ENCODE measurements around the gene CPA4. TPM values are rescaled to one million over a fixed set of nuclear protein-coding genes. Genes with fewer than 3 reads are reported as not detected.

CPA4 gene
- under 1 TPM; 0.34 to 0.67 TPM for total RNA-seq

GRCh38 chr7:130292682-130293257 lies at the start of gene CPA4:
Gene CPA4, plus strand, starts transcription at chr7:130293161. Its CDS starts 20 bp downstream, at chr7:130293181.

GRCh38 chr7:130266258-130266960 lies 26.6 kb upstream of the CPA4 start, which contains the start of gene CPA2:
Gene CPA2, plus strand, starts transcription at chr7:130266863. Its CDS starts 19 bp downstream, at chr7:130266882.

GRCh38 chr7:130344271-130344866 lies 51.4 kb downstream of the CPA4 start, which contains the start of gene CPA5:
Gene CPA5, plus strand, starts transcription at chr7:130344816. Its CDS starts 1,670 bp downstream, at chr7:130346486.

Other genes starting within 250 kb of the CPA4 start
- 10 to 100 TPM; 23.3 to 24.8 TPM for gene ZC3HC1, start 241.8 kb upstream of the CPA4 start, total RNA-seq
- 10 to 100 TPM; 23.1 to 33.6 TPM for gene KLHDC10, start 222.6 kb upstream of the CPA4 start, total RNA-seq
- 10 to 100 TPM; 22.7 to 30.3 TPM for gene TMEM209, start 87.8 kb upstream of the CPA4 start, total RNA-seq
- not detected for gene SSMEM1, start 85.3 kb upstream of the CPA4 start, total RNA-seq
- gene CPA2, start 26.3 kb upstream of the CPA4 start, total RNA-seq = not detected
- gene CPA5, start 51.7 kb downstream of the CPA4 start, total RNA-seq = not detected
- gene CPA1, start 87.3 kb downstream of the CPA4 start, total RNA-seq = not detected
- 10 to 100 TPM; 18.6 to 23.0 TPM for gene CEP41, start 147.9 kb downstream of the CPA4 start, total RNA-seq
- 1 to 10 TPM; 1.3 to 1.7 TPM for gene MEST, start 198.9 kb downstream of the CPA4 start, total RNA-seq

Data from melanocyte of skin (primary cell).